Keratinocyte (primary cell): ENCODE measurements around the gene CCL17. TPM values are rescaled to one million over a fixed set of nuclear protein-coding genes. Genes with fewer than 3 reads are reported as not detected.

Source experiments
- DNase-seq: peaks from one replicate; pipeline ENCODE4 v3.0.0-alpha.2; 2011; ENCODE audit warnings: low read depth, missing footprints, low spot score
- FAIRE-seq: peaks from 2 replicates; lab custom pipeline; 2011; peaks lifted over from hg19 to GRCh38; lab: Jason Lieb, UNC
- H2AFZ ChIP-seq: 2 replicates; pipeline ENCODE4 v1.6.0; 2012; ENCODE audit warnings: low read length, control low read depth, inconsistent platforms; ENCODE audit not compliant: control insufficient read depth
- H3K27ac ChIP-seq: 2 replicates; pipeline ENCODE4 v1.5.1; 2011; ENCODE audit warnings: low read length; ENCODE audit not compliant: control insufficient read depth, insufficient read depth
- H3K27me3 ChIP-seq: 3 replicates; pipeline ENCODE4 v1.6.0; 2011; ENCODE audit warnings: low read length; ENCODE audit not compliant: control insufficient read depth, insufficient read depth; ENCODE audit errors: extremely low read depth
- H3K36me3 ChIP-seq, 2 experiments: 2 replicates in 1 of 2; 3 replicates in 1 of 2; pipeline ENCODE4 v1.5.1; 2011; ENCODE audit warnings: low read length in 2 of 2, mild to moderate bottlenecking in 1 of 2; ENCODE audit not compliant: control insufficient read depth in 2 of 2, insufficient read depth in 2 of 2; ENCODE audit errors: extremely low read depth in 1 of 2
- H3K4me1 ChIP-seq: 3 replicates; pipeline ENCODE4 v1.5.1; 2011; ENCODE audit warnings: low read length; ENCODE audit not compliant: control insufficient read depth, insufficient read depth; ENCODE audit errors: extremely low read depth
- H3K4me2 ChIP-seq: 3 replicates; pipeline ENCODE4 v1.6.0; 2011; ENCODE audit warnings: low read depth, low read length; ENCODE audit not compliant: control insufficient read depth, insufficient read depth; ENCODE audit errors: extremely low read depth
- H3K4me3 ChIP-seq, 3 experiments: fragments of 200-600 bp in 1 of 3; sonication (generic) in 1 of 3; 2 replicates in 2 of 3; 3 replicates in 1 of 3; pipeline ENCODE4 v1.5.1; 2011 to 2016; ENCODE audit warnings: low read length in 3 of 3, mild to moderate bottlenecking in 3 of 3, control low read depth in 2 of 3, inconsistent platforms in 1 of 3, low read depth in 1 of 3, mixed read lengths in 1 of 3, mixed run types in 1 of 3, moderate library complexity in 1 of 3; ENCODE audit not compliant: control insufficient read depth in 2 of 3, insufficient read depth in 2 of 3; ENCODE audit errors: extremely low read depth in 1 of 3
- H3K79me2 ChIP-seq: 2 replicates; pipeline ENCODE4 v1.6.0; 2012; ENCODE audit warnings: low read length; ENCODE audit not compliant: control insufficient read depth, insufficient read depth
- H3K9ac ChIP-seq: 3 replicates; pipeline ENCODE4 v1.6.0; 2011; ENCODE audit warnings: low read length; ENCODE audit not compliant: control insufficient read depth, insufficient read depth; ENCODE audit errors: extremely low read depth
- H3K9me1 ChIP-seq: 3 replicates; pipeline ENCODE4 v1.6.0; 2011; ENCODE audit warnings: low read length; ENCODE audit not compliant: control insufficient read depth, insufficient read depth; ENCODE audit errors: extremely low read depth
- H3K9me3 ChIP-seq: 2 replicates; pipeline ENCODE4 v1.5.1; 2012; ENCODE audit warnings: low read depth, low read length; ENCODE audit not compliant: control insufficient read depth
- H4K20me1 ChIP-seq: 3 replicates; pipeline ENCODE4 v1.6.0; 2011; ENCODE audit warnings: low read length; ENCODE audit not compliant: control insufficient read depth, insufficient read depth; ENCODE audit errors: extremely low read depth
- CTCF ChIP-seq, 3 experiments: IDR thresholded peaks in 1 of 3; conservative IDR thresholded peaks in 1 of 3; optimal IDR thresholded peaks in 1 of 3; 2 replicates in 2 of 3; 3 replicates in 1 of 3; pipeline versions ENCODE3 to v1.5.1; 2011; ENCODE audit warnings: low read length in 3 of 3, mild to moderate bottlenecking in 3 of 3, moderate library complexity in 2 of 3, control low read depth in 1 of 3, inconsistent platforms in 1 of 3; ENCODE audit not compliant: insufficient read depth in 2 of 3; ENCODE audit errors: extremely low read depth in 1 of 3
- EZH2 ChIP-seq: IDR thresholded peaks from one replicate; pipeline ENCODE4 v1.6.1; 2012; ENCODE audit warnings: inconsistent platforms, mild to moderate bottlenecking, low read length, moderate library complexity
- dilution Hi-C: fragments of 300-500 bp; cut with MboI; formaldehyde crosslinking; loops from one replicate; pipeline ENCODE4 v1.7.0; 2020; ENCODE audit warnings: low sequenced_read_pairs; ENCODE audit not compliant: extremely low pct_ligation_motif_present
- polyA plus RNA-seq, 5 experiments: library from polyadenylated mRNA; depleted of rRNA in 3 of 5; stranded (reverse) in 3 of 5; stranded (forward) in 1 of 5; unstranded in 1 of 5; fragments of >200 nt; gene quantifications; 1 replicate in 1 of 5; 2 replicates in 3 of 5; 3 replicates in 1 of 5; pipeline versions ENCODE4 v1.2.1 to v1.2.3, GENCODE V29; 2011 to 2012; ENCODE audit warnings: missing spikeins in 2 of 5, low read depth in 1 of 5, low replicate concordance in 1 of 5

Gene CCL17
- polyA plus RNA-seq, 1 donor (not counting 4 experiments of a cell fraction or from before 2014, with no cell fraction given), result not detected

GRCh38 chr16:57409870-57410587, 5.5 kb downstream of the CCL17 start:
- peak overlapping the region; percentile 16 for H3K4me2 ChIP-seq
- H3K9me1 ChIP-seq, result no peaks in the 10 kb centered on the region
- no peak overlapping the region for H2AFZ ChIP-seq
- H3K36me3 ChIP-seq, result no peaks in the 10 kb centered on the region
- no peak overlapping the region for H3K27ac ChIP-seq
- DNase-seq (no peak), FAIRE-seq (peak; percentile 51)
- H3K79me2 ChIP-seq, result no peaks in the 10 kb centered on the region
- no peak overlapping the region for H3K4me3 ChIP-seq
- no peaks in the 10 kb centered on the region for H4K20me1 ChIP-seq
- TF ChIP-seq EZH2 (no peak), CTCF (optimal IDR thresholded peaks at IDR 0.05 in 1 of 3, IDR thresholded peaks at IDR 0.05 in 1 of 3, conservative IDR thresholded peaks at IDR 0.05 in 1 of 3; ENCODE audit: extremely low read depth in 1 of 3, insufficient read depth in 2 of 3, low read length in 3 of 3) (peak in 1 of 3 experiments; percentile 34)
- H3K9me3 ChIP-seq, result peaks cover 1% of the 10 kb centered on the region
- dilution Hi-C loops, result loop anchor here (10.0 kb wide), 1 partner anchor 65 kb away; no protein-coding TSS in a partner anchor
- peaks cover 19% of the 10 kb centered on the region for H3K27me3 ChIP-seq
- no peak overlapping the region for H3K9ac ChIP-seq
- H3K4me1 ChIP-seq, result peaks cover 11% of the 10 kb centered on the region

GRCh38 chr16:57411362-57411976, 6.9 kb downstream of the CCL17 start:
- TF ChIP-seq EZH2, result no peak
- TF ChIP-seq CTCF (optimal IDR thresholded peaks at IDR 0.05 in 1 of 3, IDR thresholded peaks at IDR 0.05 in 1 of 3, conservative IDR thresholded peaks at IDR 0.05 in 1 of 3; ENCODE audit: extremely low read depth in 1 of 3, insufficient read depth in 2 of 3, low read length in 3 of 3), result no peak
- Histone ChIP-seq H3K9me1 (no peaks in the 10 kb centered on the region), H3K9me3 (peaks cover 1% of the 10 kb centered on the region), H2AFZ (no peak overlapping the region), H4K20me1 (no peaks in the 10 kb centered on the region), H3K4me3 (no peak overlapping the region), H3K27me3 (peaks cover 14% of the 10 kb centered on the region), H3K36me3 (no peaks in the 10 kb centered on the region), H3K27ac (no peak overlapping the region), H3K79me2 (no peaks in the 10 kb centered on the region), H3K4me2 (no peak overlapping the region), H3K9ac (no peak overlapping the region), H3K4me1 (peaks cover 8% of the 10 kb centered on the region)
- dilution Hi-C loops, result loop anchor here (10.0 kb wide), 1 partner anchor 67 kb away; no protein-coding TSS in a partner anchor
- DNase-seq, result no peak
- FAIRE-seq, result no peak
